ENCODE measurements around the gene ADAMTSL3. TPM values are rescaled to one million over a fixed set of nuclear protein-coding genes. Genes with fewer than 3 reads are reported as not detected.

ADAMTSL3 gene
- total and polyA plus RNA-seq, 2 of the 8 experiments (the other 6 are each of a cell fraction or from before 2014, with no cell fraction given): 0.35 to 1.4 TPM

- 88% methylated on average over 3 of the region's 3 CpGs; no CpG with 5 or more reads in 1 of the 2 experiments for WGBS, 2 experiments (ENCODE audit: extremely low coverage in 1 of 2, insufficient coverage in 1 of 2, insufficient read length in 1 of 2, insufficient replicate concordance in 2 of 2, low coverage in 1 of 2, low lambda C conversion rate in 2 of 2, missing lambda C conversion rate in 1 of 2)
- ChIA-PET POLR2A (ENCODE audit: partially characterized antibody) (no interaction called here), CTCF (ENCODE audit: partially characterized antibody) (interaction anchor here (1.0 kb wide), 1 partner anchor 64 kb away, joined by 3 read pairs; no protein-coding TSS in a partner anchor)
- Histone ChIP-seq H3K27ac (ENCODE audit: low read depth, low read length) (no peak overlapping the region), H3K23ac (ENCODE audit: insufficient read length) (no peak overlapping the region), H2BK5ac (ENCODE audit: low read depth, low read length) (no peak overlapping the region), H3K14ac (ENCODE audit: insufficient read length) (no peak overlapping the region), H4K8ac (ENCODE audit: extremely low read depth, insufficient read depth, low read length) (no peak overlapping the region), H3K18ac (ENCODE audit: extremely low read depth, low read length) (no peak overlapping the region), H2BK120ac (replicated peaks; ENCODE audit: low read depth, low read length) (no peak overlapping the region), H4K91ac (replicated peaks; ENCODE audit: insufficient read length, low read length) (no peak overlapping the region), H3K79me1 (ENCODE audit: low read depth, low read length) (no peaks in the 10 kb centered on the region), H3K23me2 (ENCODE audit: low read depth, low read length) (no peaks in the 10 kb centered on the region), H2BK15ac (ENCODE audit: low read length) (no peak overlapping the region), H2AK5ac (ENCODE audit: low read depth, low read length) (no peak overlapping the region), H3K56ac (replicated peaks; ENCODE audit: insufficient read length, low read depth, low read length) (no peak overlapping the region), H4K5ac (ENCODE audit: insufficient read length, low read depth, low read length) (no peak overlapping the region), H3K4ac (replicated peaks; ENCODE audit: insufficient read length, low read depth, low read length) (no peak overlapping the region), H4K20me1 (replicated peaks in 1 of 2; ENCODE audit: control insufficient read depth in 1 of 2, insufficient read depth in 2 of 2, low read length in 2 of 2) (no peaks in the 10 kb centered on the region), H3K4me3 (ENCODE audit: extremely low read depth in 1 of 4, insufficient read depth in 2 of 4, low read depth in 3 of 4, low read length in 4 of 4) (no peak overlapping the region), H2AFZ (ENCODE audit: low read length) (no peak overlapping the region), H2BK12ac (ENCODE audit: low read depth, low read length) (no peak overlapping the region), H3K36me3 (ENCODE audit: control insufficient read depth in 2 of 4, insufficient read depth in 4 of 4, low read length in 3 of 4) (no peaks in the 10 kb centered on the region), H3K27me3 (replicated peaks in 1 of 4; ENCODE audit: control insufficient read depth in 3 of 4, extremely low read depth in 1 of 4, insufficient read depth in 3 of 4, low read length in 3 of 4) (no peaks in the 10 kb centered on the region), H2BK20ac (ENCODE audit: low read length) (no peak overlapping the region), H3K4me1 (replicated peaks in 1 of 4; ENCODE audit: control insufficient read depth in 3 of 4, insufficient read depth in 4 of 4, low read length in 3 of 4) (no peaks in the 10 kb centered on the region), H3K9ac (replicated peaks in 1 of 4; ENCODE audit: extremely low read depth in 1 of 4, low read depth in 3 of 4, low read length in 3 of 4) (no peak overlapping the region), H3K4me2 (ENCODE audit: insufficient read depth in 1 of 2, low read depth in 2 of 2, low read length in 2 of 2) (no peak overlapping the region), H3K9me3 (ENCODE audit: insufficient read depth in 2 of 2, low read depth in 1 of 2, low read length in 1 of 2) (no peaks in the 10 kb centered on the region), H3K79me2 (ENCODE audit: control insufficient read depth in 1 of 2, insufficient read depth in 2 of 2, low read length in 2 of 2) (no peaks in the 10 kb centered on the region)
- DNase-seq (ENCODE audit: low read depth in 1 of 2, low spot score in 2 of 2) (no peak), FAIRE-seq (no peak)
- TF ChIP-seq SIRT6 (IDR thresholded peaks at IDR 0.05; ENCODE audit: low read length) (no peak), CTCF (IDR thresholded peaks at IDR 0.05; ENCODE audit: control extremely low read depth in 1 of 3, insufficient read depth in 1 of 3, low read depth in 1 of 3, low read length in 3 of 3) (no peak), SP1 (IDR thresholded peaks at IDR 0.05; ENCODE audit: low read depth, low read length) (no peak), HDAC2 (IDR thresholded peaks at IDR 0.05; ENCODE audit: borderline replicate concordance in 1 of 2, low read depth in 2 of 2, low read length in 2 of 2) (no peak), TAF1 (IDR thresholded peaks at IDR 0.05; ENCODE audit: low read depth, low read length) (no peak), MAFK (IDR thresholded peaks at IDR 0.05; ENCODE audit: low read depth, low read length) (no peak), YY1 (IDR thresholded peaks at IDR 0.05; ENCODE audit: low read depth, low read length) (no peak), SIN3A (conservative IDR thresholded peaks at IDR 0.05 in 1 of 2, IDR thresholded peaks at IDR 0.05 in 1 of 2; ENCODE audit: low read depth in 1 of 2, low read length in 2 of 2) (no peak), CHD2 (IDR thresholded peaks at IDR 0.05; ENCODE audit: low read length) (no peak), MAX (IDR thresholded peaks at IDR 0.05) (no peak), POLR2AphosphoS5 (IDR thresholded peaks at IDR 0.05; ENCODE audit: low read depth, low read length) (no peak), CHD1 (IDR thresholded peaks at IDR 0.05; ENCODE audit: low read depth, low read length) (no peak)
These were observed 68.1 kb downstream of the ADAMTSL3 start for GRCh38 chr15:83721981-83722380.
